Right atrium auricular region (tissue), 2 donors: ENCODE data around the gene DMC1. TPM values are rescaled to one million over a fixed set of nuclear protein-coding genes. Genes with fewer than 3 reads are reported as not detected.
A peak's percentile ranks its signal among the peaks of the same experiment; 100 is the strongest.

ENCODE experiments used
- DNase-seq: peaks from one replicate; pipeline ENCODE4 v3.0.0-alpha.2; 2019; ENCODE audit warnings: low spot score
- H3K27ac ChIP-seq, 2 donors: fragments of 200-600 bp; sonication (generic); 1 replicate in 1 of 2; 2 replicates in 1 of 2; pipeline ENCODE4 v1.5.1; 2016 to 2019
- H3K27me3 ChIP-seq, 2 donors: fragments of 200-600 bp; sonication (generic); one replicate each; pipeline versions ENCODE4 v1.5.1 to v1.6.0; 2017 to 2019
- H3K36me3 ChIP-seq: fragments of 200-600 bp; sonication (generic); one replicate; pipeline ENCODE4 v1.5.1; 2016
- H3K4me1 ChIP-seq, 2 donors: fragments of 200-600 bp; sonication (generic); one replicate each; pipeline versions ENCODE4 v1.5.1 to v1.6.0; 2017 to 2019
- H3K4me3 ChIP-seq, 2 donors: fragments of 200-600 bp; sonication (generic); 1 replicate in 1 of 2; 2 replicates in 1 of 2; pipeline ENCODE4 v1.5.1; 2017 to 2019; ENCODE audit warnings: mild to moderate bottlenecking in 1 of 2, moderate library complexity in 1 of 2
- H3K9me3 ChIP-seq, 2 donors: fragments of 200-600 bp; sonication (generic); one replicate each; pipeline ENCODE4 v1.5.1; 2019
- CTCF ChIP-seq, 2 donors: fragments of 200-600 bp; sonication (generic); IDR thresholded peaks; one replicate each; pipeline ENCODE4 v1.5.1; 2019; ENCODE audit warnings: antibody characterized with exemption in 2 of 2
- total RNA-seq, 2 donors: library from RNA; depleted of rRNA; stranded (reverse); fragments of >200 nt; gene quantifications; one replicate each; pipeline ENCODE4 v1.1.0, GENCODE V29; 2016

DMC1 gene
- total RNA-seq, 2 donors from 2014 or later, result 0.82 to 16.3 TPM

DNA sequence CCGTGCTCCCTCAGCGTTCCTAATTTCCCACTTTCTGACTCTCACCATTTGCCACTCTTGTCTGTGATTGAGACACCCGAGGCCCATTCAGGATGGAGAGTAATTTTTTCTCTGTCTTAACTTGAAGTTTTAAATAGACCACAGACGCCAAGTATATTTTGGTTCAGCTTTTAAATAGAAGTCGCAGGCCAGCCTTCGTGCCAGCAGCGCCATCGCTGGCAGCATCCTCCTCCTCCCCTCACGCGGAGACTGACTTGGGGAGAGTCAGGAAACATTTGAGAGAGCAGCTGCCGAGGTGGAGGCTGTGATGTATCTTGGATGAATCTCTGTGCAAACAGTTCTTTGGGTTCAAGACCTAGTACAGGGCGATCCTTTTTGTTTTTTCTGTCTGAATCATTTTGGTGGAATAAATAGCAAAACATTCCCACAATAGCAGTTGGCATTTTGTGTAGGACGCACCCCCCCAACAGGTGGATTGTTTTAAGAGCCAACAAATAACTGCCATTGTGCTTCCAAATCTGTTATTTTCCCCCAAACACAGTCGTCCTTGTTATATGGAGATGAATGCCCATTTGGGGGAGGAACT is 889 bp upstream of the DMC1 start:
- H3K4me1 ChIP-seq, result peaks cover 0 to 10% of the 10 kb centered on the region in 2 donors
- peak overlapping the region; percentile 73 for H3K4me3 ChIP-seq
- no peaks in the 10 kb centered on the region for H3K27me3 ChIP-seq
- DNase-seq, result no peak
- peak in 1 of 2 donors; percentile 22 for TF ChIP-seq CTCF (IDR thresholded peaks at IDR 0.05)
- no peaks in the 10 kb centered on the region for H3K9me3 ChIP-seq
- H3K27ac ChIP-seq, result peak overlapping the region; percentile 91
- H3K36me3 ChIP-seq, result no peaks in the 10 kb centered on the region

DNA sequence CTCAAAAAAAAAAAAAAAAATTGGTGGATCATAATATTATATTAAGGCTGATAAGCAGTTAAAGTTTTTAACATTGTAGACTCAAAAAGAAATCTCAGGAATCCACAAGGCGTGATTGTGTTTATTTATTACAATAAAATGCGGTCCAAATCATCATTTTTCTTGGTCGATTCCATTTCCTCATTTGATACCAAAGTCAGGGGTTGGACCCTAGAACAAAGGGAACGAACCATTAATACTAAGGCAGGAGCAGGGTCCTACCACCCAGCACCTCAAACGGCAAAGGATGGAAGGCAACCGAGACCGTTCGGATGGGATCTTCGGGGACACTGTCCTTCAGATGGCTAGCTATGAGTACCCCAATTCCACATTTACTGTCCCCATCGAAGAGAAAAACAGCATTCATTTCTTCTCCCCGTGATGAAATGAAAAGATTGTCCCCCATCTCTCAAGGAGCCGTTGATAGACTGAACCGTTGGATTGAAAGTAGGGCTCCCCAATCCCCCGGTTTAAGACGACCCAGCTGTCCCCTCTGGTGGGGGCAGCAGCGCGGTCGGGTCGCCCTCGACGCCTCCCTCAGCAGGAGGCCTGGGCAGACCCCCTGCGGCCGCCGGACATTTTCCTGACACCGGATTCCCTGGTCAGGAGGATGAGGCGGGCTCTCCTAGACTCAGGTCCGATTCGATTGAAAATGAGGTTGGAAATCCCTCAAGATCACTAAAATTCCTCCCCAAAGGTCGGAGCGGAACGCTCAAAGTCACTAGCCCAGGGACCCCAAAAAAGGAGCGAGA is 607 bp downstream of the DMC1 start:
- TF ChIP-seq CTCF (IDR thresholded peaks at IDR 0.05), result no peak
- H3K9me3 ChIP-seq, result no peaks in the 10 kb centered on the region
- no peaks in the 10 kb centered on the region for H3K27me3 ChIP-seq
- no peak for DNase-seq
- peaks cover 0 to 10% of the 10 kb centered on the region in 2 donors for H3K4me1 ChIP-seq
- peak overlapping the region; percentile 91 for H3K27ac ChIP-seq
- H3K36me3 ChIP-seq, result no peaks in the 10 kb centered on the region
- H3K4me3 ChIP-seq, result peak overlapping the region; percentile 73

- DNase-seq, result no peak
- Histone ChIP-seq H3K36me3 (no peaks in the 10 kb centered on the region), H3K4me1 (peaks cover 0 to 10% of the 10 kb centered on the region in 2 donors), H3K4me3 (no peak overlapping the region), H3K9me3 (no peaks in the 10 kb centered on the region), H3K27me3 (no peaks in the 10 kb centered on the region), H3K27ac (peak overlapping the region in 1 of 2 donors; percentile 28)
- no peak for TF ChIP-seq CTCF (IDR thresholded peaks at IDR 0.05)
Observed at GRCh38 chr22:38567531-38568285, 2.3 kb downstream of the DMC1 start.

DNA sequence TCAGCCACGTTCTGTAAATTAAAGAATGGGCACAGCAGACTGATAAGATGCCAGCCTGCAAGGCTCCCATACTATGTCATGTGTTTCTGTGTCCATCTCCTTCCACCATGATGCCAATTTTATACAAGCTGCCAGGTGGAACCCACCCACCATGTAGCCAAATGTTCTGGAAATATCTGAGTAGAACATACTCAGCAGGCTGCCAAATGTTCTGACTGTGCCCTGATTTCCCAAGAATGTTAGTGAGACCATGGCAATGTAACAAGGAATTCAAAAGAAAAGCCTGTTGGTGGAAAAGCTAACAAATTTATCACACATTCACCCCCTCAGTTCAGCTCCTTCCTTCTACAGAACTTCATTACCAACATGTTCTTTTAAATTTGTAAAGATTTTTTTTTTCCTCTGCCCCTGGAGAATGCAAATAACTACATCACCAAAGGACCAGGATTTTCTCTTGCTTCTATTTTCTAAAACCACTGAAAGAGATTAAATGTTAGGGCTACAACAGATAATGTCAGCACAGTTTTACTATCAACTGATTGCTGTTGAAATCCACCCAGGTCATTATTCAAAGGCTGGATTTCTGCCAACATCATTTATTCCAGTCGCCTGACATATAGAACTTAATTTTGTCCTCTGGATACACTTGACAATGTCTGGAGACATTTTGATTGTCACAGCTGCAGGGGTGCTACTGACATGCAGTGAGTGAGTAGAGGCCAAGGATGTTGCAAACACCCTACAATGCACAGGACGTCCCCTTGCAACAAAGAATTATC is 3.1 kb downstream of the DMC1 start:
- DNase-seq, result no peak
- H3K27me3 ChIP-seq, result no peaks in the 10 kb centered on the region
- no peaks in the 10 kb centered on the region for H3K9me3 ChIP-seq
- H3K4me1 ChIP-seq, result peaks cover 0 to 10% of the 10 kb centered on the region in 2 donors
- no peak overlapping the region for H3K27ac ChIP-seq
- H3K4me3 ChIP-seq, result no peak overlapping the region
- no peak for TF ChIP-seq CTCF (IDR thresholded peaks at IDR 0.05)
- H3K36me3 ChIP-seq, result no peaks in the 10 kb centered on the region

GRCh38 chr22:38565441-38565840 is 4.5 kb downstream of the DMC1 start:
- Histone ChIP-seq H3K9me3 (no peaks in the 10 kb centered on the region), H3K4me1 (peaks cover 0 to under 1% of the 10 kb centered on the region in 2 donors), H3K27me3 (no peaks in the 10 kb centered on the region), H3K27ac (no peak overlapping the region), H3K4me3 (no peak overlapping the region), H3K36me3 (no peaks in the 10 kb centered on the region)
- no peak for DNase-seq
- TF ChIP-seq CTCF (IDR thresholded peaks at IDR 0.05), result no peak
